Measurements from ENCODE around the gene RBM8A. TPM values are rescaled to one million over a fixed set of nuclear protein-coding genes. Genes with fewer than 3 reads are reported as not detected.

RBM8A gene
- total RNA-seq, 1 donor, result 54.3 TPM

DNA sequence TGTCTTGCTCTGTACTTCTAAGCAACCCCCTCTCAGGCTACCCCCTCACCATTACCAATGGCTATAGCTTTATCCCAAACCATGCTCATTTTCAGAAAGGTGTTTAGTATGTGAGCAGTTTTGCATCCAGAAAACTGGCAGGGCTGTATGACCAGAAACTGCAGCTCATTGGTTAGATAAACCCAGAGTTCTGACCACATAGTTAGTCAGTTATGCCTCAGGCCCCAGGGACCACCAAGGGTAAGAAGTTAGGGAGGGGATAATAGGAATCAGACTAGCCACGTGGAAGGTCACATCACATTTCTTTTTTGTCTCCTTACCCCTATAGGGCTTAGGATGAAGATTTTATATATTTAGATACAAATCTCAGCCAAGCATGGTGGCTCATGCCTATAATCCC, 18.6 kb downstream of the RBM8A start:
- Histone ChIP-seq H3K4me3 (ENCODE audit: insufficient read depth, low read length) (peak overlapping the region; percentile 60), H4K20me1 (ENCODE audit: insufficient read depth, low read length) (no peaks in the 10 kb centered on the region), H2AFZ (ENCODE audit: low read length) (peak overlapping the region; percentile 66), H3K4me1 (ENCODE audit: insufficient read depth, low read length) (peaks cover 24% of the 10 kb centered on the region), H3K27me3 (ENCODE audit: insufficient read depth, low read length) (no peaks in the 10 kb centered on the region), H3K9me3 (ENCODE audit: low read depth, low read length) (no peaks in the 10 kb centered on the region), H3K27ac (ENCODE audit: low read depth, low read length) (peak overlapping the region; percentile 81), H3K79me2 (ENCODE audit: insufficient read depth, low read length) (peaks cover 16% of the 10 kb centered on the region), H3K4me2 (ENCODE audit: insufficient read depth, low read length) (peak overlapping the region; percentile 72), H3K36me3 (ENCODE audit: insufficient read depth, low read length) (peaks cover 31% of the 10 kb centered on the region)
- peak; percentile 95 for DNase-seq (ENCODE audit: insufficient read length, low spot score, missing footprints)
- TF ChIP-seq, protein P1, sequence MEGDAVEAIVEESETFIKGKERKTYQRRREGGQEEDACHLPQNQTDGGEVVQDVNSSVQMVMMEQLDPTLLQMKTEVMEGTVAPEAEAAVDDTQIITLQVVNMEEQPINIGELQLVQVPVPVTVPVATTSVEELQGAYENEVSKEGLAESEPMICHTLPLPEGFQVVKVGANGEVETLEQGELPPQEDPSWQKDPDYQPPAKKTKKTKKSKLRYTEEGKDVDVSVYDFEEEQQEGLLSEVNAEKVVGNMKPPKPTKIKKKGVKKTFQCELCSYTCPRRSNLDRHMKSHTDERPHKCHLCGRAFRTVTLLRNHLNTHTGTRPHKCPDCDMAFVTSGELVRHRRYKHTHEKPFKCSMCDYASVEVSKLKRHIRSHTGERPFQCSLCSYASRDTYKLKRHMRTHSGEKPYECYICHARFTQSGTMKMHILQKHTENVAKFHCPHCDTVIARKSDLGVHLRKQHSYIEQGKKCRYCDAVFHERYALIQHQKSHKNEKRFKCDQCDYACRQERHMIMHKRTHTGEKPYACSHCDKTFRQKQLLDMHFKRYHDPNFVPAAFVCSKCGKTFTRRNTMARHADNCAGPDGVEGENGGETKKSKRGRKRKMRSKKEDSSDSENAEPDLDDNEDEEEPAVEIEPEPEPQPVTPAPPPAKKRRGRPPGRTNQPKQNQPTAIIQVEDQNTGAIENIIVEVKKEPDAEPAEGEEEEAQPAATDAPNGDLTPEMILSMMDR (IDR thresholded peaks at IDR 0.05; ENCODE audit: extremely low read depth, low read depth, low read length), result no peak

DNA sequence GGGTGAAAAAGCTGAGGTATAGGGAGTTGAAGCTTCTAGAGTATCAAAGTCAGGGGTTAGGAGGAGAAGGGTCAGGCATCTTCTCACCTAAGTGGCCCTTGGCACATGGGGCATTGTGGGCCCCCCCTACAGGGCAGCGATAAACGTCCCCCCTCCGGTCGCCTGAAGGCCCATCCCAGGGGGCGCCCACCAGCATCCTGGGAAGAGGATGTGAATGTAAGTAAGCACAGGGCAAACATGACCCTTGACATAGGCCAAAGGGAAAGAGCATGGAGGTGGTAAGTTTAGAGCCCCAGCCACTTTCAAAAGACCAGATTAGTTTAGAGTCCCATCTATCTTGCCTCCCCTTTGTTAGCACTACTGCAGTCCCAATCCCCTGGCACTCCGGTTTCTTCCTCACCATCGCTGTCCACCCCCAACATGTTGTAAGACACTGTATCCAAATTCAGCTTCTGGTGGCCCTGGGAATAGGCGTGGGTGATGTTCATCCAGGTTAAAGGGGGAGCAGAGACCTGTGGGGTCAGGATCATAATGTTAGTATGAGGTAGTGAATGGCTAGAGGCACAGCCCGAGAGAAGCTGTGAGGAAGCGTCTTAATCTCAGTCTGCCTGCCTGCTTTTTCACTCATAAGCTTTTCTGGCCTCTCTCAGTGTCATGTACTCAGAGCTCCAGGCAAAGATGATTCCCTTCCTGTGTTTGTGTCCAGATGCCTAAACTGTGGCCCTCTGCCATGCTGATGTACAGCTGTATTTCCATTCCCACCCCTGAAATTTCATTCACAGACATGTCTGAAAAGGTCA, 20.1 kb downstream of the RBM8A start:
- H3K4me1 ChIP-seq (ENCODE audit: insufficient read depth, low read length), result peaks cover 24% of the 10 kb centered on the region
- H3K27ac ChIP-seq (ENCODE audit: low read depth, low read length), result peak overlapping the region; percentile 3
- H3K36me3 ChIP-seq (ENCODE audit: insufficient read depth, low read length), result peaks cover 32% of the 10 kb centered on the region
- H3K9me3 ChIP-seq (ENCODE audit: low read depth, low read length), result no peaks in the 10 kb centered on the region
- H4K20me1 ChIP-seq (ENCODE audit: insufficient read depth, low read length), result no peaks in the 10 kb centered on the region
- H3K4me3 ChIP-seq (ENCODE audit: insufficient read depth, low read length), result no peak overlapping the region
- no peaks in the 10 kb centered on the region for H3K27me3 ChIP-seq (ENCODE audit: insufficient read depth, low read length)
- TF ChIP-seq, protein P1 (IDR thresholded peaks at IDR 0.05; ENCODE audit: extremely low read depth, low read depth, low read length), result no peak
- peak overlapping the region; percentile 57 for H2AFZ ChIP-seq (ENCODE audit: low read length)
- H3K4me2 ChIP-seq (ENCODE audit: insufficient read depth, low read length), result peak overlapping the region; percentile 22
- peak; percentile 72 for DNase-seq (ENCODE audit: insufficient read length, low spot score, missing footprints)
- H3K79me2 ChIP-seq (ENCODE audit: insufficient read depth, low read length), result peaks cover 16% of the 10 kb centered on the region

DNA sequence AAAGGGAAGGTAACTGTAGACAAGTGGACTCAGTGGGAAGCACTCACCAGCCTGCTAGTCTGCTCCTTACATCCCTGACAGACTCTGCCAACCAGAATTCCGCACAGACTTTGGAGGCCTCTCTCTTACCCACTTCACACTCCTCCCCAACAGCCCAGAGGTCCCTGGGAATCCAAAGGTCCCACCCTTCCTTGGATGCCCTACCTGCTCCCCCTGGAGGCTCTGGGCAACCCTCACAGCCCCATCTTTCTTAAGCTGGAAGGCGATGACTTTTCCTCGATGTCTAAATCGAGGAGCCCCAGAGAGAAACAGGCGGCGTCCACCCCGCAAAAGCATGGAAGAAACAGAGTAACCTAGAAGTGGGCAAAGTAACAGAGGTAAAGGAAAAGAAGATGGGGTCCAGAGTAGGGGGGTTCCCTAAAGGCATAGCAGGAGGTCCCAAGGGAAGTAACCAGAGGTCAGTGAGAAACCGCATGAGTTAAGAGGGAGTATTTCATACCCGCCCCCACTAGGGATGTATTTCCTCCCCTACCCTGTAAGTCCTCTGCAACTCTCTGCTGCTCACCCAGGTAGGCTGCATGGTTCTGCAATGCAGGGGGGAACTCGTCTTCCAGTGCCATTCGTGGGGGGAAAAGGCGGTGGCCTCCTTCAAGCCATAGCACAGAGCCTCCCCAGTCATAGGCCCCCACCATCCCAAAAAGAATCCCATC, 25.8 kb downstream of the RBM8A start:
- TF ChIP-seq, protein P1 (IDR thresholded peaks at IDR 0.05; ENCODE audit: extremely low read depth, low read depth, low read length), result peak; percentile 10
- Histone ChIP-seq H3K27ac (ENCODE audit: low read depth, low read length) (no peak overlapping the region), H3K4me1 (ENCODE audit: insufficient read depth, low read length) (no peaks in the 10 kb centered on the region), H3K4me2 (ENCODE audit: insufficient read depth, low read length) (no peak overlapping the region), H3K27me3 (ENCODE audit: insufficient read depth, low read length) (no peaks in the 10 kb centered on the region), H3K9me3 (ENCODE audit: low read depth, low read length) (no peaks in the 10 kb centered on the region), H4K20me1 (ENCODE audit: insufficient read depth, low read length) (no peaks in the 10 kb centered on the region), H2AFZ (ENCODE audit: low read length) (no peak overlapping the region), H3K4me3 (ENCODE audit: insufficient read depth, low read length) (no peak overlapping the region), H3K36me3 (ENCODE audit: insufficient read depth, low read length) (peaks cover 36% of the 10 kb centered on the region), H3K79me2 (ENCODE audit: insufficient read depth, low read length) (peaks cover 4% of the 10 kb centered on the region)
- DNase-seq (ENCODE audit: insufficient read length, low spot score, missing footprints), result no peak

DNA sequence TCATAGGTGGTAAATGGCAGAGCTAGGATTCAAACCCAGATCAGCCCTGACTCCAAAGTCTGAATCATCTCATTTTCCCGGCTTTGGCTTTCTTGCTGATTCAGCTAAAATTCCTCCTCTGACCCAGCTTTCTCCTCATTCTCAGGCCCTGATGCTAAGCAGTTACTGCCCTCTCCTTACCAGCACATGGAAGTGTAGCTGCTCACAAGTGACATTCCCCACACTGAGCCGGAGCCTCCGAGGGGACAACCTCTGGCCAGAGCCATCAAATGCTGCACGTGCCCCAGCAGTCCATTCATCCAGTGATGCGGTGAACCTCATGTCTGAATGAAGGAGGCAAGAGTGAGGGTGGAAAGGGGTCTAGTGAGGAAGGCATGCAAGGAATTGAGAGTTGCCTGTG, 28.5 kb downstream of the RBM8A start:
- Histone ChIP-seq H4K20me1 (ENCODE audit: insufficient read depth, low read length) (no peaks in the 10 kb centered on the region), H3K4me1 (ENCODE audit: insufficient read depth, low read length) (no peaks in the 10 kb centered on the region), H3K27me3 (ENCODE audit: insufficient read depth, low read length) (no peaks in the 10 kb centered on the region), H3K79me2 (ENCODE audit: insufficient read depth, low read length) (no peaks in the 10 kb centered on the region), H3K9me3 (ENCODE audit: low read depth, low read length) (no peaks in the 10 kb centered on the region), H3K4me3 (ENCODE audit: insufficient read depth, low read length) (no peak overlapping the region), H3K36me3 (ENCODE audit: insufficient read depth, low read length) (peaks cover 33% of the 10 kb centered on the region), H2AFZ (ENCODE audit: low read length) (no peak overlapping the region), H3K27ac (ENCODE audit: low read depth, low read length) (no peak overlapping the region), H3K4me2 (ENCODE audit: insufficient read depth, low read length) (no peak overlapping the region)
- no peak for DNase-seq (ENCODE audit: insufficient read length, low spot score, missing footprints)
- TF ChIP-seq, protein P1 (IDR thresholded peaks at IDR 0.05; ENCODE audit: extremely low read depth, low read depth, low read length), result no peak

Data from osteoblast (primary cell).